GM10266 (cell line): Measurements from ENCODE around the gene GATD1.

Experiments
- DNase-seq: peaks from one replicate; pipeline ENCODE4 v3.0.0; 2012; ENCODE audit errors: extremely low spot score
- CTCF ChIP-seq: IDR thresholded peaks from 2 replicates; pipeline ENCODE4 v1.5.1; 2012; ENCODE audit warnings: mild to moderate bottlenecking, low read depth; ENCODE audit not compliant: control insufficient read depth, insufficient read depth; ENCODE audit errors: missing control alignments

GATD1 gene

DNA sequence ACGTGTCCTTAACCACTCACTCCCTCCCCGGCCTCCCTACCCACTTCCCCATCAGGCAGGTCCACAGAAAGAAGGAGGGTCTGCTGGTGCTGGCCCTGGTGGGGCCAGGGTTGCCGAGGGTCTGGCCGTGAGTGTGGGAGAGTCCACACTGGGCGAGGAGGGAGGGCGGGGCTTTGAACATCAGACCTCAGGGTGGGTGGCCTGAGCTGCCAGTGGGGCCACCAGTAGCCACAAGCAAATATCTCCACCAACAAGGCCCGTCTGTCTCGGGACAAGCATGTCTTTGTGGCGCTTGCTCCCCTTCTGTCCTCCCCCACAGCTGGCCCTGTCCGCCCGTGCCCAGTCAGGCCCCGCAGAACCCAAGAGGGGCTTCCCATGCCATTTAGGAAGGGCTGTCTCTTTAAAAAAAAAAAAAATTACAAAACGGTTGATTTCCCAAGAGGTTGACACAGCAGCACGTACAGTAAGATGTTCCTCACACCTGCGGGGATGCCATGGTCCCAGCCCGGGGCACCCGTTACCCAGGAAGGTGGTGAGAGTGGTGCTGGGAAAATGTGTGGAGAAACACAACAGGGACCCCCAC lies 47.7 kb downstream of the GATD1 start:
- DNase-seq = no peak
- no peak for TF ChIP-seq CTCF

- TF ChIP-seq CTCF = no peak
- no peak for DNase-seq
Observed at GRCh38 chr11:728901-729491, 48.3 kb downstream of the GATD1 start.

GRCh38 chr11:727859-728748 lies 49.2 kb downstream of the GATD1 start:
- peak; percentile 99 for TF ChIP-seq CTCF
- peak; percentile 95 for DNase-seq

GRCh38 chr11:727281-727701 lies 50.0 kb downstream of the GATD1 start:
- no peak for TF ChIP-seq CTCF
- no peak for DNase-seq

GRCh38 chr11:726278-727220 lies 50.7 kb downstream of the GATD1 start:
- DNase-seq = peak; percentile 87
- no peak for TF ChIP-seq CTCF

GRCh38 chr11:725624-726202 lies 51.6 kb downstream of the GATD1 start:
- no peak for TF ChIP-seq CTCF
- peak; percentile 74 for DNase-seq
